HEK293 (cell line): ENCODE measurements around the gene MARK3.

Experiments
- FEZF1 ChIP-seq: fragments of 450-650 bp; formaldehyde crosslinking; IDR thresholded peaks from 2 replicates; pipeline ENCODE4 v1.5.1; 2016; ENCODE audit warnings: missing biosample characterization, missing genetic modification characterization
- GLIS2 ChIP-seq: fragments of 450-650 bp; formaldehyde crosslinking; IDR thresholded peaks from 2 replicates; pipeline ENCODE4 v1.5.1; 2016; ENCODE audit warnings: missing biosample characterization, missing genetic modification characterization
- KLF16 ChIP-seq: fragments of 450-650 bp; formaldehyde crosslinking; IDR thresholded peaks from 2 replicates; pipeline ENCODE4 v1.5.1; 2017; ENCODE audit warnings: missing biosample characterization, missing genetic modification characterization
- MZF1 ChIP-seq: fragments of 450-650 bp; formaldehyde crosslinking; IDR thresholded peaks from 2 replicates; pipeline ENCODE4 v1.5.1; 2017; ENCODE audit warnings: missing biosample characterization, missing genetic modification characterization, borderline replicate concordance
- SP2 ChIP-seq: fragments of 450-650 bp; formaldehyde crosslinking; IDR thresholded peaks from 2 replicates; pipeline ENCODE4 v1.5.1; 2016; ENCODE audit warnings: missing biosample characterization, missing genetic modification characterization
- ZBTB21 ChIP-seq: fragments of 450-650 bp; formaldehyde crosslinking; IDR thresholded peaks from 2 replicates; pipeline ENCODE4 v1.5.1; 2017; ENCODE audit warnings: missing biosample characterization, missing genetic modification characterization
- ZBTB48 ChIP-seq: fragments of 450-650 bp; formaldehyde crosslinking; IDR thresholded peaks from 2 replicates; pipeline ENCODE4 v1.5.1; 2016; ENCODE audit warnings: missing biosample characterization, missing genetic modification characterization
- ZBTB49 ChIP-seq: fragments of 450-650 bp; formaldehyde crosslinking; IDR thresholded peaks from 2 replicates; pipeline ENCODE4 v1.5.1; 2016; ENCODE audit warnings: missing biosample characterization, missing genetic modification characterization, low read depth
- ZBTB6 ChIP-seq: fragments of 450-650 bp; formaldehyde crosslinking; IDR thresholded peaks from 2 replicates; pipeline ENCODE4 v1.5.1; 2017; ENCODE audit warnings: missing biosample characterization, missing genetic modification characterization
- ZNF148 ChIP-seq: fragments of 450-650 bp; formaldehyde crosslinking; IDR thresholded peaks from 2 replicates; pipeline ENCODE4 v1.5.0; 2017; ENCODE audit warnings: missing biosample characterization, missing genetic modification characterization, borderline replicate concordance
- ZNF354C ChIP-seq: fragments of 450-650 bp; formaldehyde crosslinking; IDR thresholded peaks from 2 replicates; pipeline ENCODE4 v1.5.1; 2016; ENCODE audit warnings: missing biosample characterization, missing genetic modification characterization, low read depth, borderline replicate concordance
- ZNF366 ChIP-seq: fragments of 450-650 bp; formaldehyde crosslinking; conservative IDR thresholded peaks from 2 replicates; pipeline ENCODE4 v1.5.1; 2016; ENCODE audit warnings: missing biosample characterization, missing genetic modification characterization
- ZNF391 ChIP-seq: fragments of 450-650 bp; formaldehyde crosslinking; IDR thresholded peaks from 2 replicates; pipeline ENCODE4 v1.5.1; 2016; ENCODE audit warnings: low read depth, missing biosample characterization, missing genetic modification characterization, borderline replicate concordance
- ZNF394 ChIP-seq: fragments of 450-650 bp; formaldehyde crosslinking; IDR thresholded peaks from 2 replicates; pipeline ENCODE4 v1.5.1; 2016; ENCODE audit warnings: missing biosample characterization, missing genetic modification characterization, mild to moderate bottlenecking, moderate library complexity, borderline replicate concordance
- ZNF426 ChIP-seq: fragments of 450-650 bp; formaldehyde crosslinking; IDR thresholded peaks from 2 replicates; pipeline ENCODE4 v1.5.1; 2017; ENCODE audit warnings: missing biosample characterization, missing genetic modification characterization, mild to moderate bottlenecking, inconsistent platforms, moderate library complexity
- ZNF449 ChIP-seq: fragments of 450-650 bp; formaldehyde crosslinking; IDR thresholded peaks from 2 replicates; pipeline ENCODE4 v1.5.1; 2017; ENCODE audit warnings: missing biosample characterization, mild to moderate bottlenecking, missing genetic modification characterization, moderate library complexity
- ZNF514 ChIP-seq: fragments of 450-650 bp; formaldehyde crosslinking; IDR thresholded peaks from 2 replicates; pipeline ENCODE4 v1.5.1; 2016; ENCODE audit warnings: missing biosample characterization, missing genetic modification characterization
- ZNF529 ChIP-seq: fragments of 450-650 bp; formaldehyde crosslinking; IDR thresholded peaks from 2 replicates; pipeline ENCODE4 v1.5.1; 2017; ENCODE audit warnings: missing genetic modification characterization, missing biosample characterization; ENCODE audit not compliant: insufficient replicate concordance
- ZNF560 ChIP-seq: fragments of 450-650 bp; formaldehyde crosslinking; IDR thresholded peaks from 2 replicates; pipeline ENCODE4 v1.5.1; 2017; ENCODE audit warnings: missing biosample characterization, missing genetic modification characterization, borderline replicate concordance
- ZNF561 ChIP-seq: fragments of 450-650 bp; IDR thresholded peaks from 2 replicates; pipeline ENCODE4 v1.5.1; 2018; ENCODE audit warnings: missing biosample characterization, missing genetic modification characterization, borderline replicate concordance
- ZNF600 ChIP-seq: fragments of 450-650 bp; formaldehyde crosslinking; IDR thresholded peaks from 2 replicates; pipeline ENCODE4 v1.5.1; 2016; ENCODE audit warnings: missing biosample characterization, missing genetic modification characterization
- ZNF610 ChIP-seq: fragments of 450-650 bp; formaldehyde crosslinking; IDR thresholded peaks from 2 replicates; pipeline ENCODE4 v1.5.1; 2016; ENCODE audit warnings: missing biosample characterization, missing genetic modification characterization, borderline replicate concordance
- ZNF639 ChIP-seq: fragments of 450-650 bp; formaldehyde crosslinking; IDR thresholded peaks from 2 replicates; pipeline ENCODE4 v1.5.1; 2016; ENCODE audit warnings: missing biosample characterization, missing genetic modification characterization
- ZNF670 ChIP-seq: fragments of 450-650 bp; formaldehyde crosslinking; IDR thresholded peaks from 2 replicates; pipeline ENCODE4 v1.5.1; 2016; ENCODE audit warnings: missing biosample characterization, missing genetic modification characterization, low read depth
- ZNF776 ChIP-seq: fragments of 450-650 bp; formaldehyde crosslinking; IDR thresholded peaks from 2 replicates; pipeline ENCODE4 v1.5.0; 2017; ENCODE audit warnings: missing biosample characterization, missing genetic modification characterization, borderline replicate concordance
- ZNF777 ChIP-seq: fragments of 450-650 bp; formaldehyde crosslinking; IDR thresholded peaks from 2 replicates; pipeline ENCODE4 v1.5.1; 2017; ENCODE audit warnings: missing biosample characterization, missing genetic modification characterization, borderline replicate concordance
- ZNF785 ChIP-seq: fragments of 450-650 bp; formaldehyde crosslinking; IDR thresholded peaks from 2 replicates; pipeline ENCODE4 v1.5.1; 2016; ENCODE audit warnings: missing biosample characterization, missing genetic modification characterization
- ZNF830 ChIP-seq: fragments of 450-650 bp; IDR thresholded peaks from 2 replicates; pipeline ENCODE4 v1.5.0; 2018; ENCODE audit warnings: missing biosample characterization, missing genetic modification characterization, low read depth, mild to moderate bottlenecking, moderate library complexity
- ZSCAN16 ChIP-seq: fragments of 450-650 bp; formaldehyde crosslinking; IDR thresholded peaks from 2 replicates; pipeline ENCODE4 v1.5.1; 2016; ENCODE audit warnings: missing biosample characterization, missing genetic modification characterization
- ZSCAN5A ChIP-seq: fragments of 450-650 bp; formaldehyde crosslinking; IDR thresholded peaks from 2 replicates; pipeline ENCODE4 v1.5.1; 2016; ENCODE audit warnings: missing biosample characterization, missing genetic modification characterization

The MARK3 gene

GRCh38 chr14:103518422-103519042 is 133.3 kb downstream of the MARK3 start (continued):
- peak; percentile 29; the same call in 1 of the 2 replicates for TF ChIP-seq ZBTB6 (tag by site-specific recombination)
- peak; percentile 23; the same call in 1 of the 2 replicates for TF ChIP-seq ZNF639
- TF ChIP-seq ZNF148 (tag by site-specific recombination) = no peak
- peak; percentile 82 for TF ChIP-seq GLIS2 (tag by site-specific recombination)
- TF ChIP-seq KLF16 = peak; percentile 70
- peak; percentile 99 for TF ChIP-seq ZBTB48 (tag by site-specific recombination)
- peak; percentile 53; the same call in 1 of the 2 replicates for TF ChIP-seq ZNF391 (tag by site-specific recombination)
- TF ChIP-seq ZSCAN16 (tag by site-specific recombination) = no peak
- no peak for TF ChIP-seq ZNF600
- TF ChIP-seq ZNF426 (tag by site-specific recombination) = no peak
- TF ChIP-seq ZNF776 = no peak
- no peak for TF ChIP-seq ZSCAN5A (tag by site-specific recombination)
- no peak for TF ChIP-seq ZNF777 (tag by site-specific recombination)
- TF ChIP-seq MZF1 (tag by site-specific recombination) = peak; percentile 57
- TF ChIP-seq SP2 = no peak
- TF ChIP-seq ZNF560 (tag by site-specific recombination) = no peak
- TF ChIP-seq ZNF785 (tag by site-specific recombination) = no peak
- no peak for TF ChIP-seq ZNF354C
- no peak for TF ChIP-seq FEZF1
- no peak for TF ChIP-seq ZNF366 (tag by site-specific recombination)
- TF ChIP-seq ZBTB49 (tag by site-specific recombination) = no peak
- no peak for TF ChIP-seq ZNF670 (tag by site-specific recombination)
- TF ChIP-seq ZNF529 (tag by site-specific recombination) = no peak
- TF ChIP-seq ZBTB21 (tag by site-specific recombination) = no peak
- TF ChIP-seq ZNF830 (tag by site-specific recombination) = no peak
- TF ChIP-seq ZNF449 (tag by site-specific recombination) = no peak; the same call in 1 of the 2 replicates
- no peak for TF ChIP-seq ZNF514 (tag by site-specific recombination)
- TF ChIP-seq ZNF394 (tag by site-specific recombination) = peak; percentile 18; the same call in 1 of the 2 replicates
- TF ChIP-seq ZNF561 (tag by site-specific recombination) = no peak
- no peak for TF ChIP-seq ZNF610 (tag by site-specific recombination)
